ENCODE measurements around the gene RIN2.

DNA sequence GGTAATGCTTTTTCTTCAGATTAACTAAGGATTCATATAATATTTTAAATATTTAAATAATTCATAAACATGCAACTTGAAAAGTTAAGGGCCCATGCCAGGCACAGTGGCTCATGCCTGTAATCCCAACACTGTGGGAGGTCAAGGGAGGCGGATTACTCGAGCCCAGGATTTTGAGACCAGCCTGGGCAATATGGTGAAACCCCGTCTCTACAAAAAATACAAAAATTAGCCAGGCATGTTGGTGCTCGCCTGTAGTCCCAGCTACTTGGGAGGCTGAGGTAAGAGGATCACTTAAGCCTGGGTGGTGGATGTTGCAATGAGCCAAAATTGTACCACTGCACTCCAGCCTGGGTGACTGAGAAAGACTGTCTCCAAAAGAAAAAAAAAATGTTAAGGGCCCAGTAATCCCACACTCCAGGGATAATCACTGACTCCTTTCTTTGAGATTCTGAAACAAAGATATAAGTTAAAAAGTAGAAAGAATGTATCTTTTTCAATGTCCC lies 7.9 kb upstream of the RIN2 start:
- TF ChIP-seq YY1 (IDR thresholded peaks at IDR 0.05; ENCODE audit: insufficient read depth, insufficient read length) (no peak), ZNF274 (IDR thresholded peaks at IDR 0.05; ENCODE audit: low read depth, low read length) (no peak), SUZ12 (IDR thresholded peaks at IDR 0.05; ENCODE audit: extremely low read depth, insufficient read depth, insufficient read length) (no peak)
